ENCODE data around the gene CACNA2D4. TPM values are rescaled to one million over a fixed set of nuclear protein-coding genes. Genes with fewer than 3 reads are reported as not detected.

CACNA2D4 gene
- total and polyA plus RNA-seq, 2 donors (not counting 3 experiments of a cell fraction or from before 2014, with no cell fraction given): 0.58 to 0.73 TPM

DNA sequence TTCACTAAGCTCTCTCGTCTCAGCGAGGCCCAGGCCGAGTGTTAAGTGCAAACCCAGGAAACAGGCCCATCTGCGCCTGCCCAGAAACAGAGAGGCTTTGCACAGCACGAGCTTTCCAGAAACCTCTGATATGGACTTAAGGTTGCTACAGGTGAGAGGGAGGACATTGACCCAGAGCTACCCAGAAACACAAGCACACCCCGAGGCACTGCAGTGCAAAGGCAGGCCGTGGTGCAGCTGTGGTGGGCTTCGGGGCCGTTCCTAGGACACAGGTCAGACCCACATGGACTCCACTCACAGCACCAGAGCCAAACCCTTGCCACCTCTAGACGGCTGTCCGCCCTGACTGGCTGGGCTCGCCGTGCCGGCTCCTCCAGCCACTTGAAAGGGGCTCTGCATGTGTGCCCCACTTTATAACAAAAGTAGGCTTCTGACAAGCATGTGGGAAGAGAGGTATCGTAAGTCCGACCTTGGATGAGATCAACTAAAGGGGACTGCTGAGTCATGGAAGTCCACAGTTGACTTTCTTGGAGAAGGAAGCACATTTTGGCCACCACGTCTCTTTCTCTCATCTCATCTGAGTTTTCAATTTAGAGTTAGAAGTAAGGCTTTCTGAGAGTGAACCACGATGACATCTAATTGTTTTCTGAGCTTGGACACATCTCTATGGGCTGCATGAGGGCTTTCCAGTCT lies 38.2 kb downstream of the CACNA2D4 start:
- ChIA-PET POLR2A (no interaction called here), CTCF (interaction anchor here (0.9 to 1.7 kb wide), 2 partner anchors 11 to 12 kb away, joined by 3 to 5 read pairs; no protein-coding TSS in a partner anchor)
- no peak overlapping the region for H3K27ac ChIP-seq (ENCODE audit: insufficient read depth, low read depth, low read length)
- no TSS peak for BruUV-seq (replicated peaks)
- dilution Hi-C loops (cut with MboI; ENCODE audit: extremely low pct_ligation_motif_present, low sequenced_read_pairs) (no loop called here), intact Hi-C loops (cut with micrococcal nuclease) (no loop called here)
- H3K4me2 ChIP-seq (ENCODE audit: insufficient read depth, low read length): no peak overlapping the region
- DNase-seq (ENCODE audit: low read depth, low spot score) (no peak), FAIRE-seq (no peak)
- H3K27me3 ChIP-seq (ENCODE audit: control insufficient read depth in 2 of 2, insufficient read depth in 2 of 2, low read length in 2 of 2): no peaks in the 10 kb centered on the region
- H3K9ac ChIP-seq (replicated peaks; ENCODE audit: extremely low read depth, insufficient read depth, low read length): no peak overlapping the region
- no peaks in the 10 kb centered on the region for H3K36me3 ChIP-seq (ENCODE audit: control insufficient read depth in 2 of 2, extremely low read depth in 1 of 2, insufficient read depth in 2 of 2, low read length in 2 of 2)
- H3K9me1 ChIP-seq (replicated peaks; ENCODE audit: control insufficient read depth, extremely low read depth, insufficient read depth, low read length): no peaks in the 10 kb centered on the region
- no peaks in the 10 kb centered on the region for H3K9me3 ChIP-seq (replicated peaks; ENCODE audit: control insufficient read depth, insufficient read depth, low read length)
- no peaks in the 10 kb centered on the region for H3K79me2 ChIP-seq (ENCODE audit: control insufficient read depth, insufficient read depth, low read length)
- H3K4me3 ChIP-seq (replicated peaks in 1 of 3; ENCODE audit: insufficient read depth in 1 of 3, low read depth in 1 of 3, low read length in 3 of 3): no peak overlapping the region
- H4K20me1 ChIP-seq (replicated peaks; ENCODE audit: control insufficient read depth, extremely low read depth, insufficient read depth, low read length): no peaks in the 10 kb centered on the region
- no peak for TF ChIP-seq POLR2A (IDR thresholded peaks at IDR 0.05; ENCODE audit: low read depth, low read length)
- no peak for TF ChIP-seq MAX (IDR thresholded peaks at IDR 0.05; ENCODE audit: insufficient read depth, insufficient read length)
- no peak for TF ChIP-seq GATA2 (IDR thresholded peaks at IDR 0.05; ENCODE audit: insufficient read depth, insufficient read length, low read depth, low read length)
- TF ChIP-seq CTCF (IDR thresholded peaks at IDR 0.05; ENCODE audit: extremely low read depth in 1 of 2, insufficient read depth in 1 of 2, low read depth in 1 of 2, low read length in 2 of 2): no peak
- TF ChIP-seq EZH2 (IDR thresholded peaks at IDR 0.05; ENCODE audit: borderline replicate concordance, low read depth, low read length, severe bottlenecking): no peak
- no peak for TF ChIP-seq JUN (IDR thresholded peaks at IDR 0.05; ENCODE audit: borderline replicate concordance, insufficient read depth, insufficient read length, low read depth)
- TF ChIP-seq POLR2AphosphoS5 (IDR thresholded peaks at IDR 0.05; ENCODE audit: insufficient read depth, low read depth, low read length): no peak
- TF ChIP-seq MYC (IDR thresholded peaks at IDR 0.05; ENCODE audit: low read depth, low read length): no peak
- TF ChIP-seq FOS (IDR thresholded peaks at IDR 0.05; ENCODE audit: borderline replicate concordance, insufficient read depth, low read length): no peak
- no peaks in the 10 kb centered on the region for H3K4me1 ChIP-seq (ENCODE audit: control insufficient read depth, extremely low read depth, insufficient read depth, low read length)
- no peak overlapping the region for H2AFZ ChIP-seq (ENCODE audit: low read depth, low read length)

Measured in endothelial cell of umbilical vein (primary cell).